Tibial artery (tissue), 4 donors: ENCODE data around the gene TBC1D8.

Experiments
- DNase-seq, 2 donors: peaks; one replicate each; pipeline ENCODE4 v3.0.0-alpha.2; 2019
- H3K27ac ChIP-seq, 2 donors: fragments of 200-600 bp; sonication (generic) in 1 of 2; 1 replicate in 1 of 2; 2 replicates in 1 of 2; pipeline ENCODE4 v1.5.1; 2018 to 2019; ENCODE audit warnings: mild to moderate bottlenecking in 1 of 2
- H3K27me3 ChIP-seq, 2 donors: fragments of 200-600 bp; sonication (generic) in 1 of 2; one replicate each; pipeline versions ENCODE4 v1.5.1 to v1.6.0; 2016 to 2019
- H3K36me3 ChIP-seq, 3 donors: fragments of 200-600 bp; sonication (generic) in 2 of 3; one replicate each; pipeline ENCODE4 v1.5.1; 2016 to 2019; ENCODE audit warnings: mild to moderate bottlenecking in 2 of 3
- H3K4me1 ChIP-seq, 4 donors: fragments of 200-600 bp; sonication (generic) in 2 of 4; 1 replicate in 3 of 4; 2 replicates in 1 of 4; pipeline ENCODE4 v1.5.1; 2016 to 2019
- H3K4me3 ChIP-seq, 2 donors: fragments of 200-600 bp; sonication (generic) in 1 of 2; 1 replicate in 1 of 2; 2 replicates in 1 of 2; pipeline ENCODE4 v1.5.1; 2018 to 2019; ENCODE audit warnings: mild to moderate bottlenecking in 2 of 2
- H3K9me3 ChIP-seq, 3 donors: fragments of 200-600 bp; sonication (generic) in 1 of 3; one replicate each; pipeline ENCODE4 v1.5.1; 2016 to 2019
- intact Hi-C: fragments of 100-400 bp; cut with DNase I; formaldehyde crosslinking; loops from one replicate; pipeline ENCODE4 v1.15.0; 2023; ENCODE audit warnings: low total_unique reads
- TF ChIP-seq, protein P1 (sequence below), 2 experiments: fragments of 200-600 bp in 1 of 2; fragments of 450-650 bp in 1 of 2; IDR thresholded peaks; one replicate each; pipeline ENCODE4 v1.5.1; 2017 to 2019; ENCODE audit warnings: antibody characterized with exemption in 2 of 2, mild to moderate bottlenecking in 1 of 2, moderate library complexity in 1 of 2

TBC1D8 gene

DNA sequence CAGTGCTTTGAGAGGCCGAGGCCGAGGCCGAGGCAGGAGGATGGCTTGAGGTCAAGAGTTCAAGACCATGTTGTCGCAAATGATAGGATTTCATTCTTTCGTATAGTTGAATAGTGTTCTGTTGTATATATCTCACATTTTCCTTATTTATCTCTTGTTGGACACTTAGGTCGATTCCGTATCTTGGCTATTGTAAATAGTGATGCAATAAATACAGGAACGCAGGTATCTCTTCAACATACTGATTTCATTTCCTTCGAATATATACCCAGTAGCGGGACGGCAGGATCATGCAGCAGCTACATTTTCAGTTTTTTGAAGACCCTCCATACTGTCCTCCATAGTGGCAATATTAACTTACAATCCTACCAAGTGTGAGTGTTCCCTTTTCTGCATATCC is 4.1 kb downstream of the TBC1D8 start:
- intact Hi-C loops, result no loop called here
- Histone ChIP-seq H3K4me1 (peaks cover 0 to 31% (median 17%) of the 10 kb centered on the region in 4 donors), H3K36me3 (no peaks in the 10 kb centered on the region), H3K9me3 (no peaks in the 10 kb centered on the region), H3K27me3 (no peaks in the 10 kb centered on the region), H3K27ac (no peak overlapping the region), H3K4me3 (no peak overlapping the region)
- TF ChIP-seq, protein P1, sequence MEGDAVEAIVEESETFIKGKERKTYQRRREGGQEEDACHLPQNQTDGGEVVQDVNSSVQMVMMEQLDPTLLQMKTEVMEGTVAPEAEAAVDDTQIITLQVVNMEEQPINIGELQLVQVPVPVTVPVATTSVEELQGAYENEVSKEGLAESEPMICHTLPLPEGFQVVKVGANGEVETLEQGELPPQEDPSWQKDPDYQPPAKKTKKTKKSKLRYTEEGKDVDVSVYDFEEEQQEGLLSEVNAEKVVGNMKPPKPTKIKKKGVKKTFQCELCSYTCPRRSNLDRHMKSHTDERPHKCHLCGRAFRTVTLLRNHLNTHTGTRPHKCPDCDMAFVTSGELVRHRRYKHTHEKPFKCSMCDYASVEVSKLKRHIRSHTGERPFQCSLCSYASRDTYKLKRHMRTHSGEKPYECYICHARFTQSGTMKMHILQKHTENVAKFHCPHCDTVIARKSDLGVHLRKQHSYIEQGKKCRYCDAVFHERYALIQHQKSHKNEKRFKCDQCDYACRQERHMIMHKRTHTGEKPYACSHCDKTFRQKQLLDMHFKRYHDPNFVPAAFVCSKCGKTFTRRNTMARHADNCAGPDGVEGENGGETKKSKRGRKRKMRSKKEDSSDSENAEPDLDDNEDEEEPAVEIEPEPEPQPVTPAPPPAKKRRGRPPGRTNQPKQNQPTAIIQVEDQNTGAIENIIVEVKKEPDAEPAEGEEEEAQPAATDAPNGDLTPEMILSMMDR (IDR thresholded peaks at IDR 0.05), result no peak
- DNase-seq, result no peak

DNA sequence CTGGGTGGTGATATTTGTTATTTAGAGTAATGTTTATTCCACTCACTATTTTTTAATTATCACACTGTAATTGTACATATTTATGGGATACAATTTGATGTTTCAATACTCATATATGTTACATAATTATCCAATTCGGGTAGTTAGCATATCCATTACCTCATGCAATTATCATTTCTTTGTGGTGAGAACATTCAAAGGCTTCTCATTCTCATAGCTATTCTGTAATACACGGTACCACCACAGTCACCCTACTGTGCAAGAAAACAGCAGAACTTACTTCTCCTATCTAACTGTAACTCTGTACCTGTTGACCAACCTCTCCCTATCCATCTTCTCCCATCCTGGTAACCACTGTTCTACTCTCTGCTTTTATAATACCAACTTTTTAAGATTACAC is 4.6 kb downstream of the TBC1D8 start:
- Histone ChIP-seq H3K27me3 (no peaks in the 10 kb centered on the region), H3K27ac (no peak overlapping the region), H3K4me1 (peaks cover 0 to 32% (median 14%) of the 10 kb centered on the region in 4 donors), H3K9me3 (no peaks in the 10 kb centered on the region), H3K36me3 (no peaks in the 10 kb centered on the region), H3K4me3 (no peak overlapping the region)
- TF ChIP-seq, protein P1 (IDR thresholded peaks at IDR 0.05), result no peak
- intact Hi-C loops, result no loop called here
- DNase-seq, result no peak

DNA sequence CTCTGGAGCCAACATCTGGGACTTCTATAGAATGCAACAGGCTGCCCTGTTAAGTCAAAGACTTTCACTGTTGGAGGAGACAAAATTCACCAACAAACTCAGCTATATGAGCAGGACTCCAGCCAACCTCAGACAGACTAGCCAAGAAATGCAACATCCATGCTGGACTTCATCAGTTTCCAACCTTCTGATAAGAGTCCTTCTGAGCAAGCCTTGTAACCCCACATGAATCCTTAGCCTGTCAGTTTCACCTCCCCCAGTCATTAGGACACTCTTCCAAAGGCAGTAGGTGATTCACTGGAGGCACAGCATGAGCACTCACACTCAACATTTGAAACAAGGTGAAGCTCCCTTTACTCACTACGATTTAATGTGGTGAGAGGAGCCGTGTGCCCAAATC is 5.8 kb downstream of the TBC1D8 start:
- no peaks in the 10 kb centered on the region for H3K9me3 ChIP-seq
- no peak overlapping the region for H3K27ac ChIP-seq
- H3K4me1 ChIP-seq, result peaks cover 0 to 43% (median 18%) of the 10 kb centered on the region in 4 donors
- DNase-seq, result no peak
- TF ChIP-seq, protein P1 (IDR thresholded peaks at IDR 0.05), result no peak
- no peaks in the 10 kb centered on the region for H3K36me3 ChIP-seq
- no peak overlapping the region for H3K4me3 ChIP-seq
- H3K27me3 ChIP-seq, result no peaks in the 10 kb centered on the region
- intact Hi-C loops, result no loop called here

- H3K4me3 ChIP-seq, result no peak overlapping the region
- peaks cover 0 to 34% (median 6%) of the 10 kb centered on the region in 4 donors for H3K4me1 ChIP-seq
- intact Hi-C loops, result no loop called here
- no peaks in the 10 kb centered on the region for H3K36me3 ChIP-seq
- no peak overlapping the region for H3K27ac ChIP-seq
- H3K27me3 ChIP-seq, result no peaks in the 10 kb centered on the region
- H3K9me3 ChIP-seq, result no peaks in the 10 kb centered on the region
- TF ChIP-seq, protein P1 (IDR thresholded peaks at IDR 0.05), result no peak
- DNase-seq, result no peak
These were observed 9.0 kb downstream of the TBC1D8 start for GRCh38 chr2:101142163-101142562.

DNA sequence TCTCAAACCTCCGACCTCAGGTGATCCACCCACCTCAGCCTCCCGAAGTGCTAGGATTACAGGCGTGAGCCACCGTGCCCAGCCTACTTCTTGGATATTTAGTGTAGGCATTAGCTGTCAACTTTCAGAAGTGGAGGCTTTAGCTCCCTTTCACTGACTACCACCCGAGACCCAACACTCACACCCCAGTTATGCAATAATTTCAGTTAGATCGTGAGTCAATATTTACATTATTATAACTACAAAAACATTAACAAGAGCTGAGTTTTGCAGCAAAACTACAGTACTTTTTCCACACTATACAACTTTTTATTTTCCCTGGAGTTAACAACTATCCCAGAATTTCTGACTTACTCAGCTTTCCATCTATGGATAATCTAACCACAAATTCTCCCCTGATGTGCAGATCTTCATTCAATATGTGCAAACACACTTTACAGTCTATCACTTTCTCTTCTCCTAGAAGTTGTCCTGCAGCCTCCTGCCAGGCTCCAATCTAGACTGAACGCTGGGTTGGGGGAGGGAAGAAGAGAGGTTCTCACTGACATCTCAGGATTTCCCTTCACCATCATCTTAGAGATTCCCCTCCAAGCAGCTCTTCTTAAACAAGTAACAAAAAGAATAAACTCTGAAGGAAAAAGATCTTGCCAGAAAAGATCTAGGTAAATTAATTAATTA is 10.1 kb downstream of the TBC1D8 start:
- H3K36me3 ChIP-seq, result no peaks in the 10 kb centered on the region
- H3K9me3 ChIP-seq, result no peaks in the 10 kb centered on the region
- H3K27me3 ChIP-seq, result no peaks in the 10 kb centered on the region
- DNase-seq, result no peak
- peaks cover 0 to 34% (median 6%) of the 10 kb centered on the region in 4 donors for H3K4me1 ChIP-seq
- intact Hi-C loops, result no loop called here
- no peak overlapping the region for H3K4me3 ChIP-seq
- H3K27ac ChIP-seq, result peak overlapping the region in 1 of 2 donors; percentile 45
- TF ChIP-seq, protein P1 (IDR thresholded peaks at IDR 0.05), result no peak
